Liver (tissue), 9 donors: ENCODE data around the gene DSE. TPM values are rescaled to one million over a fixed set of nuclear protein-coding genes. Genes with fewer than 3 reads are reported as not detected.
A peak's percentile ranks its signal among the peaks of the same experiment; 100 is the strongest.

Source experiments
- DNase-seq: peaks from one replicate; pipeline ENCODE4 v3.0.0-alpha.2; 2017; ENCODE audit warnings: low spot score
- H3K27ac ChIP-seq, 2 donors: one replicate each; pipeline ENCODE4 v1.7.0; 2013; ENCODE audit warnings: inconsistent platforms in 2 of 2, low read length in 2 of 2, control low read depth in 1 of 2, low read depth in 1 of 2, mild to moderate bottlenecking in 1 of 2
- H3K27me3 ChIP-seq, 4 donors: one replicate each; pipeline versions ENCODE4 v1.6.1 to v1.7.0; 2013; ENCODE audit warnings: low read length in 3 of 4, inconsistent platforms in 1 of 4, mild to moderate bottlenecking in 1 of 4, moderate library complexity in 1 of 4; ENCODE audit not compliant: control insufficient read depth in 4 of 4, insufficient read depth in 4 of 4
- H3K36me3 ChIP-seq, 4 donors: one replicate each; pipeline versions ENCODE4 v1.6.1 to v1.7.0; 2013; ENCODE audit warnings: low read length in 3 of 4, mild to moderate bottlenecking in 3 of 4, low read depth in 1 of 4, moderate library complexity in 1 of 4; ENCODE audit not compliant: control insufficient read depth in 4 of 4, insufficient read depth in 3 of 4
- H3K4me1 ChIP-seq, 4 donors: one replicate each; pipeline versions ENCODE4 v1.6.1 to v1.7.0; 2013; ENCODE audit warnings: low read length in 3 of 4, mild to moderate bottlenecking in 3 of 4, moderate library complexity in 1 of 4; ENCODE audit not compliant: control insufficient read depth in 4 of 4, insufficient read depth in 4 of 4
- H3K4me3 ChIP-seq, 3 donors: one replicate each; pipeline versions ENCODE4 v1.6.1 to v1.7.0; 2013; ENCODE audit warnings: low read length in 3 of 3, control low read depth in 1 of 3, low read depth in 1 of 3, mild to moderate bottlenecking in 1 of 3
- H3K9ac ChIP-seq, 2 donors: one replicate each; pipeline ENCODE4 v1.7.0; 2013; ENCODE audit warnings: low read length in 2 of 2, mild to moderate bottlenecking in 2 of 2, moderate library complexity in 2 of 2, control low read depth in 1 of 2, low read depth in 1 of 2
- H3K9me3 ChIP-seq, 4 donors: one replicate each; pipeline versions ENCODE4 v1.6.1 to v1.7.0; 2013; ENCODE audit warnings: low read length in 3 of 4; ENCODE audit not compliant: control insufficient read depth in 4 of 4
- EGR1 ChIP-seq, 2 donors: IDR thresholded peaks; 2 replicates each; pipeline ENCODE4 v1.6.1; 2016 to 2018; ENCODE audit warnings: antibody characterized with exemption in 2 of 2, low read depth in 2 of 2
- FOXA1 ChIP-seq: IDR thresholded peaks from 2 replicates; pipeline ENCODE4 v1.6.1; 2016; ENCODE audit warnings: antibody characterized with exemption
- FOXA2 ChIP-seq: IDR thresholded peaks from 2 replicates; pipeline ENCODE4 v1.6.1; 2016; ENCODE audit warnings: antibody characterized with exemption
- GABPA ChIP-seq, 2 donors: IDR thresholded peaks in 1 of 2; conservative IDR thresholded peaks in 1 of 2; 2 replicates each; pipeline ENCODE4 v1.6.1; 2016; ENCODE audit warnings: antibody characterized with exemption in 2 of 2, mild to moderate bottlenecking in 1 of 2, moderate library complexity in 1 of 2
- HNF4A ChIP-seq, 2 donors: conservative IDR thresholded peaks; 2 replicates each; pipeline ENCODE4 v1.6.1; 2016; ENCODE audit warnings: antibody characterized with exemption in 2 of 2, mild to moderate bottlenecking in 2 of 2
- HNF4G ChIP-seq: IDR thresholded peaks from 2 replicates; pipeline ENCODE4 v1.6.1; 2016; ENCODE audit warnings: antibody characterized with exemption
- JUND ChIP-seq, 2 donors: IDR thresholded peaks; 2 replicates each; pipeline ENCODE4 v1.6.1; 2016; ENCODE audit warnings: antibody characterized with exemption in 2 of 2
- NR2F2 ChIP-seq: IDR thresholded peaks from 2 replicates; pipeline ENCODE4 v1.6.1; 2016; ENCODE audit warnings: antibody characterized with exemption
- RAD21 ChIP-seq, 2 donors: IDR thresholded peaks; 2 replicates each; pipeline ENCODE4 v1.6.1; 2016; ENCODE audit warnings: antibody characterized with exemption in 2 of 2, mild to moderate bottlenecking in 2 of 2
- RXRA ChIP-seq, 2 donors: IDR thresholded peaks; 2 replicates each; pipeline ENCODE4 v1.6.1; 2017 to 2018; ENCODE audit warnings: antibody characterized with exemption in 2 of 2, mild to moderate bottlenecking in 1 of 2
- SP1 ChIP-seq: IDR thresholded peaks from 2 replicates; pipeline ENCODE4 v1.6.1; 2018; ENCODE audit warnings: antibody characterized with exemption, mild to moderate bottlenecking
- TAF1 ChIP-seq: conservative IDR thresholded peaks from 2 replicates; pipeline ENCODE4 v1.6.1; 2016; ENCODE audit warnings: antibody characterized with exemption, mild to moderate bottlenecking
- YY1 ChIP-seq: IDR thresholded peaks from 2 replicates; pipeline ENCODE4 v1.6.1; 2016; ENCODE audit warnings: antibody characterized with exemption, mild to moderate bottlenecking
- WGBS: extraction: QIAGEN DNeasy Blood & Tissue Kit; methylation state at CpG from one replicate; pipeline ENCODE4 v1.1.7; 2013; 5-methylcytosine and 5-hydroxymethylcytosine counted together
- polyA plus RNA-seq, 2 donors: library from polyadenylated mRNA; stranded (reverse) in 1 of 2; unstranded in 1 of 2; fragments of 200-250 nt in 1 of 2; fragments of >200 nt in 1 of 2; fragmentation: Nextera tagmentation in 1 of 2; extraction: Ambion mirVana in 1 of 2; gene quantifications; one replicate each; pipeline versions ENCODE4 v1.2.1 to v1.2.3, GENCODE V29; 2013 to 2015
- total RNA-seq, 2 donors: library from RNA; depleted of rRNA; stranded (reverse); fragments of >200 nt; gene quantifications; one replicate each; pipeline ENCODE4 v1.2.3, GENCODE V29; 2014
- TF ChIP-seq, protein P1 (sequence below): IDR thresholded peaks from 2 replicates; pipeline ENCODE4 v1.6.1; 2016; ENCODE audit warnings: antibody characterized with exemption
- TF ChIP-seq, protein P2 (sequence below): IDR thresholded peaks from 2 replicates; pipeline ENCODE4 v1.6.1; 2016; ENCODE audit warnings: antibody characterized with exemption, mild to moderate bottlenecking
- TF ChIP-seq, protein P3 (sequence below): IDR thresholded peaks from 2 replicates; pipeline ENCODE4 v1.6.1; 2016; ENCODE audit warnings: antibody characterized with exemption
- TF ChIP-seq, protein P4 (sequence below): fragments of 150-350 bp; IDR thresholded peaks from 2 replicates; pipeline ENCODE4 v1.5.1; 2017; ENCODE audit warnings: improper control_type of control experiment, low read depth, low read length; ENCODE audit not compliant: missing input control
- TF ChIP-seq, protein P5 (sequence below): IDR thresholded peaks from 2 replicates; pipeline ENCODE4 v1.6.1; 2016; ENCODE audit warnings: antibody characterized with exemption
- donor health status: healthy.
- donor health status: healthy.
- donor health status: healthy.
- donor health status: healthy.
- donor health status: healthy.

Gene DSE
- total and polyA plus RNA-seq, 4 donors, result 5.5 to 22.8 (median 9.6) TPM

DNA sequence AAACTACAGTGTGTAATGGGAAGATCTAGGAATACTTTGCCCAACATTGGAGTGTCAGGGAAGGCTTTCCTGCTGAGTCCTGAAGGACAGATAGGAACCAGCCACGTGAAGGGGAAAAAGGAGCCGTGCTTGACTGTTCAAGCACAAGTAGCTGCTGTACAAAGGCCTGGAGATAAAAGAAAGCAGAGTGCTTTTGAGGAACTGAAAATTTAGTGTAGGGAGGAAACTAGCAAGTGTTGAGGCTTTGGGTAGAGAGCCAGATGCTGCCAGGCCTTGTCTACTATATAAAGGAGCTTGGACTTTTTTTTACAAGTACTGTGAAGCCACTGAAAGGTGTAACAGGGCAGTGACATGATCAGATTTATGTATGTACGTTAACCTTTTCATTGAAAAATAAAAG lies 39.0 kb downstream of the DSE start:
- Histone ChIP-seq H3K27me3 (no peaks in the 10 kb centered on the region), H3K27ac (no peak overlapping the region), H3K9ac (no peak overlapping the region), H3K4me1 (peaks cover 0 to 2% (median 1%) of the 10 kb centered on the region in 4 donors), H3K9me3 (no peaks in the 10 kb centered on the region), H3K36me3 (no peaks in the 10 kb centered on the region), H3K4me3 (no peak overlapping the region)
- TF ChIP-seq, protein P1, sequence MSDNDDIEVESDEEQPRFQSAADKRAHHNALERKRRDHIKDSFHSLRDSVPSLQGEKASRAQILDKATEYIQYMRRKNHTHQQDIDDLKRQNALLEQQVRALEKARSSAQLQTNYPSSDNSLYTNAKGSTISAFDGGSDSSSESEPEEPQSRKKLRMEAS, result no peak
- TF ChIP-seq TAF1 (no peak), FOXA2 (no peak), GABPA (IDR thresholded peaks at IDR 0.05 in 1 of 2, conservative IDR thresholded peaks at IDR 0.05 in 1 of 2) (no peak), SP1 (no peak), EGR1 (IDR thresholded peaks at IDR 0.05; ENCODE audit: low read depth in 2 of 2) (no peak), YY1 (no peak), JUND (IDR thresholded peaks at IDR 0.05) (no peak), HNF4A (conservative IDR thresholded peaks at IDR 0.05) (no peak), HNF4G (no peak), RXRA (IDR thresholded peaks at IDR 0.05) (no peak), RAD21 (IDR thresholded peaks at IDR 0.05) (no peak), FOXA1 (no peak)
- TF ChIP-seq, protein P2, sequence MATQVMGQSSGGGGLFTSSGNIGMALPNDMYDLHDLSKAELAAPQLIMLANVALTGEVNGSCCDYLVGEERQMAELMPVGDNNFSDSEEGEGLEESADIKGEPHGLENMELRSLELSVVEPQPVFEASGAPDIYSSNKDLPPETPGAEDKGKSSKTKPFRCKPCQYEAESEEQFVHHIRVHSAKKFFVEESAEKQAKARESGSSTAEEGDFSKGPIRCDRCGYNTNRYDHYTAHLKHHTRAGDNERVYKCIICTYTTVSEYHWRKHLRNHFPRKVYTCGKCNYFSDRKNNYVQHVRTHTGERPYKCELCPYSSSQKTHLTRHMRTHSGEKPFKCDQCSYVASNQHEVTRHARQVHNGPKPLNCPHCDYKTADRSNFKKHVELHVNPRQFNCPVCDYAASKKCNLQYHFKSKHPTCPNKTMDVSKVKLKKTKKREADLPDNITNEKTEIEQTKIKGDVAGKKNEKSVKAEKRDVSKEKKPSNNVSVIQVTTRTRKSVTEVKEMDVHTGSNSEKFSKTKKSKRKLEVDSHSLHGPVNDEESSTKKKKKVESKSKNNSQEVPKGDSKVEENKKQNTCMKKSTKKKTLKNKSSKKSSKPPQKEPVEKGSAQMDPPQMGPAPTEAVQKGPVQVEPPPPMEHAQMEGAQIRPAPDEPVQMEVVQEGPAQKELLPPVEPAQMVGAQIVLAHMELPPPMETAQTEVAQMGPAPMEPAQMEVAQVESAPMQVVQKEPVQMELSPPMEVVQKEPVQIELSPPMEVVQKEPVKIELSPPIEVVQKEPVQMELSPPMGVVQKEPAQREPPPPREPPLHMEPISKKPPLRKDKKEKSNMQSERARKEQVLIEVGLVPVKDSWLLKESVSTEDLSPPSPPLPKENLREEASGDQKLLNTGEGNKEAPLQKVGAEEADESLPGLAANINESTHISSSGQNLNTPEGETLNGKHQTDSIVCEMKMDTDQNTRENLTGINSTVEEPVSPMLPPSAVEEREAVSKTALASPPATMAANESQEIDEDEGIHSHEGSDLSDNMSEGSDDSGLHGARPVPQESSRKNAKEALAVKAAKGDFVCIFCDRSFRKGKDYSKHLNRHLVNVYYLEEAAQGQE, result no peak
- TF ChIP-seq, protein P3, sequence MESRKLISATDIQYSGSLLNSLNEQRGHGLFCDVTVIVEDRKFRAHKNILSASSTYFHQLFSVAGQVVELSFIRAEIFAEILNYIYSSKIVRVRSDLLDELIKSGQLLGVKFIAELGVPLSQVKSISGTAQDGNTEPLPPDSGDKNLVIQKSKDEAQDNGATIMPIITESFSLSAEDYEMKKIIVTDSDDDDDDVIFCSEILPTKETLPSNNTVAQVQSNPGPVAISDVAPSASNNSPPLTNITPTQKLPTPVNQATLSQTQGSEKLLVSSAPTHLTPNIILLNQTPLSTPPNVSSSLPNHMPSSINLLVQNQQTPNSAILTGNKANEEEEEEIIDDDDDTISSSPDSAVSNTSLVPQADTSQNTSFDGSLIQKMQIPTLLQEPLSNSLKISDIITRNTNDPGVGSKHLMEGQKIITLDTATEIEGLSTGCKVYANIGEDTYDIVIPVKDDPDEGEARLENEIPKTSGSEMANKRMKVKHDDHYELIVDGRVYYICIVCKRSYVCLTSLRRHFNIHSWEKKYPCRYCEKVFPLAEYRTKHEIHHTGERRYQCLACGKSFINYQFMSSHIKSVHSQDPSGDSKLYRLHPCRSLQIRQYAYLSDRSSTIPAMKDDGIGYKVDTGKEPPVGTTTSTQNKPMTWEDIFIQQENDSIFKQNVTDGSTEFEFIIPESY, result no peak
- TF ChIP-seq, protein P4, sequence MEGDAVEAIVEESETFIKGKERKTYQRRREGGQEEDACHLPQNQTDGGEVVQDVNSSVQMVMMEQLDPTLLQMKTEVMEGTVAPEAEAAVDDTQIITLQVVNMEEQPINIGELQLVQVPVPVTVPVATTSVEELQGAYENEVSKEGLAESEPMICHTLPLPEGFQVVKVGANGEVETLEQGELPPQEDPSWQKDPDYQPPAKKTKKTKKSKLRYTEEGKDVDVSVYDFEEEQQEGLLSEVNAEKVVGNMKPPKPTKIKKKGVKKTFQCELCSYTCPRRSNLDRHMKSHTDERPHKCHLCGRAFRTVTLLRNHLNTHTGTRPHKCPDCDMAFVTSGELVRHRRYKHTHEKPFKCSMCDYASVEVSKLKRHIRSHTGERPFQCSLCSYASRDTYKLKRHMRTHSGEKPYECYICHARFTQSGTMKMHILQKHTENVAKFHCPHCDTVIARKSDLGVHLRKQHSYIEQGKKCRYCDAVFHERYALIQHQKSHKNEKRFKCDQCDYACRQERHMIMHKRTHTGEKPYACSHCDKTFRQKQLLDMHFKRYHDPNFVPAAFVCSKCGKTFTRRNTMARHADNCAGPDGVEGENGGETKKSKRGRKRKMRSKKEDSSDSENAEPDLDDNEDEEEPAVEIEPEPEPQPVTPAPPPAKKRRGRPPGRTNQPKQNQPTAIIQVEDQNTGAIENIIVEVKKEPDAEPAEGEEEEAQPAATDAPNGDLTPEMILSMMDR, result no peak
- TF ChIP-seq, protein P5, sequence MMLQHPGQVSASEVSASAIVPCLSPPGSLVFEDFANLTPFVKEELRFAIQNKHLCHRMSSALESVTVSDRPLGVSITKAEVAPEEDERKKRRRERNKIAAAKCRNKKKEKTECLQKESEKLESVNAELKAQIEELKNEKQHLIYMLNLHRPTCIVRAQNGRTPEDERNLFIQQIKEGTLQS, result no peak
- 76% methylated on average over 3 of the region's 3 CpGs for WGBS
- no peak for DNase-seq

DNA sequence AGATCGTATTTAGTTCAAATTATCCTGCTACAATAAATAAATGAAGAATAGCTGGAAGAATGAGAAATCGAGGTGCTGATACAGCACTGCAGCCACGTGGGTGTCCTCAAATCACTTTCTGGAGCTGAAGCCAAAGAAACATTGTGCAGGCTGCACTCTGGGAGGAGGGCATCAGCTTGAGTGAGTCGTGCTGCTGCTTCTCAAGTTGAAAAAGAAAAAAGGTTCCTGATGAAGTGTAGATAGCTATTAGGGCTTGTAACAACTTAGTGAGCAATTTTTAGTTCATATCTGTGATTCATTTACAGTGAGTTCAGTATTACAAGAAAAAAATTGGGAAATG lies 40.5 kb downstream of the DSE start:
- 52% methylated on average over 4 of the region's 4 CpGs for WGBS
- Histone ChIP-seq H3K27me3 (no peaks in the 10 kb centered on the region), H3K36me3 (no peaks in the 10 kb centered on the region), H3K27ac (no peak overlapping the region), H3K4me3 (no peak overlapping the region), H3K4me1 (peaks cover 0 to 2% (median 1%) of the 10 kb centered on the region in 4 donors), H3K9me3 (no peaks in the 10 kb centered on the region), H3K9ac (peak overlapping the region in 1 of 2 donors; percentile 1)
- TF ChIP-seq NR2F2 (no peak), HNF4G (no peak), JUND (IDR thresholded peaks at IDR 0.05) (no peak)
- TF ChIP-seq, protein P3, result no peak
- DNase-seq, result no peak
